GM15510 (cell line): ENCODE results near the gene NEK10.

Experiments used
- POLR2A ChIP-seq: IDR thresholded peaks from 3 replicates; pipeline ENCODE4 v1.6.1; 2011; ENCODE audit warnings: borderline replicate concordance; ENCODE audit not compliant: insufficient read length; ENCODE audit errors: extremely low read depth

The NEK10 gene

DNA sequence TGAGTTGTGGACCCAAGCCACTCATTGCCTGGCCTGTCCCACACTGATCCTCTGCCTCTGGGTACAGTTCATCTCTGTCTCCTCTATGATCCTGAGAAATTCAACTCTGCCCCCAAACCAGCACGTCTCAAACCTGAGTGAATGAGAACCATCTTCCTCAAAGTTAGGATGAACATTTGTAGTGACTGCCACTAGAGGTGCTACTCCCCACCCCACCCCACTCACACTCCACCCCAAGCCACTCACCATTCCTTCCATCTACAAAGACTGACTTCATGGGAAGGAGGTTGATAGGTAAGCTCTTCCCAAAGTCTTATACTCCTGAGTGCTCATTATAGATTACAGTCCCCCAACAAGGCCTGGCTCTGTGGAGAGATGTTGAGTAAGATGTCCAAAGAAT lies 43.8 kb downstream of the NEK10 start:
- no peak for TF ChIP-seq POLR2A

- TF ChIP-seq POLR2A: no peak
These were observed 44.5 kb downstream of the NEK10 start for GRCh38 chr3:27324686-27325085.

DNA sequence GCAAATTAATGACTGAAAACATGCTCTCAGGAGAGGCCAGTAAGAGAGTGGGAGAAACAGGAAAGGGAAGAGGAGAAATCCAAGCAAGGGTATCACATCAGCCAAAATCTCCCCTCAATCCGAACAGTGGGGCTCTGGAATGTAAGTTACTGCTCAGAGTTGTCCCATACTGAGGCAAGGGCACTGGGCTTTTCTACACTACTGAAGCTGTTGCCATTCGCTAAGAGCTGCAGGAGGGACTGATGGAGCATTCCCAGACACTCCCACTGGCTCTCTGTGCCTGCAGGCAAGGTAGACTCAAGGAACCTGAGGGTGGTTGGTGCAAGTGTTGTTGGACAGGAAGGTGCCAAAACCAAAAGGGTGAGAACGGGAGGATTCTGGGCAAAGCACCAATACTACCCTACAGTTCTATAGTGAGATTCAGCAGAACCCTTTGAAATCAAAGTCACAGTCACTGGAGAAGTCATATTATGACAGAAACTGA lies 46.1 kb downstream of the NEK10 start:
- no peak for TF ChIP-seq POLR2A

- no peak for TF ChIP-seq POLR2A
These were observed 46.5 kb downstream of the NEK10 start for GRCh38 chr3:27322634-27323033.

- no peak for TF ChIP-seq POLR2A
These were observed 49.2 kb downstream of the NEK10 start for GRCh38 chr3:27319847-27320526.

- no peak for TF ChIP-seq POLR2A
These were observed 49.9 kb downstream of the NEK10 start for GRCh38 chr3:27319304-27319703.

DNA sequence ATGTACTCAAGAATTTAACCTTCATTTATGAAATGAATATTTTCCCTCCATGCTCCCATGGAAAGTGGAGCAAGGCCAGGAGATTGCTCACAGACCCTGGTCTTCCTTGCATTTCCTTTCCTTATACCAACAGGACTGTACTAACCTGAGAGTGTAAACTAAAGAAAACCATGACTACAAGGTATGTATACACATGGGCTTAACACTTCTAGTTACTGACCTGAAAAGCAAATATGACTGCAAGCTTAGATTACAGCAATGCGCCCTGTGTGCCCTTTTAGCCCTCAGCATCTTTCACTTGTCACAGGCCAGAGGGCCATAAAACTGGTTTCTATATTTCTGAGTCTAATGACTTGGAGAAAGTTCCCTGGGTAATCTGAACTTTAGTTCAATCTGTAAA lies 52.1 kb downstream of the NEK10 start:
- TF ChIP-seq POLR2A: no peak

DNA sequence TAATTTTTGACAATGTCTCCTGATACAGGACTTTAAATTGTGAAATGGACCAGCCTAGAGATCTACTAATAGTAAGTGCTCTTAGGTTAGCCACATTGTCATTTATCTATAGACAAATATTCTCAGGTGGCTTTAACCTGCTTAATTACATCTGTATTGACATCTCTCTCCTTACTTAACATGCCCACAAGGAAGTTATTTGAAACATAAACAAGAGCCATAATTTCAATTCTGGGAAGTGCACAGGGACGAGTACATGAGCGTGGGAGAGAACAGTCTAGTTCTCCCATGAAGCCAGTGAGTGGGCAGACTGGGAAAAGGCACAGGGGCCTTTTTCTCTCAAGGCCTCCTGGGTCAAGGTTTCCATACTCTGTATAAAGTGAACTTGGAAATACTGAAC lies 54.2 kb downstream of the NEK10 start:
- no peak for TF ChIP-seq POLR2A

- TF ChIP-seq POLR2A: no peak
These were observed 57.0 kb downstream of the NEK10 start for GRCh38 chr3:27312044-27312668.

DNA sequence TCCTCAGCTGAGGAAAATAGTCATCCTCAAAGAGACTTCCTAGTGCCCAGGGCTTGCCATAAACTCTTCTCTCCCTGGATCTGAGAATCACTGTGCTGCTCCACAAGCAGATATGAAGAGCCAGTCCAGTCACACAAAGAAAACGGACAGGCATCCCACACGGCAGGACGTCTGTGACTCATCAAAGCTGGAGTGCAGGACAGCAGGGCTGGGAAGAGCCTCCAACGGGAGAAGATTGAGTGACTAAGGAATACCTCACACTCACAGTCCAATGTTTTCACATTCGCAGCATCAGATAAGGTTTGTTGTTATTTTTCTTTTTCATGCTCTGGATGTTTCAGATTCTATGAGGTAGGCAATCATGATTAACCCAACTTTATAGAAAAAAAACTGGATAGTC lies 57.8 kb downstream of the NEK10 start:
- TF ChIP-seq POLR2A: no peak

- no peak for TF ChIP-seq POLR2A
These were observed 58.5 kb downstream of the NEK10 start for GRCh38 chr3:27310688-27311087.

- no peak for TF ChIP-seq POLR2A
These were observed 61.6 kb downstream of the NEK10 start for GRCh38 chr3:27307566-27307965.

- no peak for TF ChIP-seq POLR2A
These were observed 66.3 kb downstream of the NEK10 start for GRCh38 chr3:27302891-27303290.

GRCh38 chr3:27293939-27294338 lies 75.2 kb downstream of the NEK10 start:
- TF ChIP-seq POLR2A: no peak

- TF ChIP-seq POLR2A: no peak
These were observed 78.4 kb downstream of the NEK10 start for GRCh38 chr3:27290760-27291159.

GRCh38 chr3:27289769-27290413 lies 79.3 kb downstream of the NEK10 start:
- TF ChIP-seq POLR2A: no peak
